GM18526 (cell line): ENCODE measurements around the gene NHERF2.

Experiments used
- POLR2A ChIP-seq: IDR thresholded peaks from 3 replicates; pipeline ENCODE4 v1.6.1; 2011; ENCODE audit not compliant: insufficient read length; ENCODE audit errors: extremely low read depth

The NHERF2 gene

DNA sequence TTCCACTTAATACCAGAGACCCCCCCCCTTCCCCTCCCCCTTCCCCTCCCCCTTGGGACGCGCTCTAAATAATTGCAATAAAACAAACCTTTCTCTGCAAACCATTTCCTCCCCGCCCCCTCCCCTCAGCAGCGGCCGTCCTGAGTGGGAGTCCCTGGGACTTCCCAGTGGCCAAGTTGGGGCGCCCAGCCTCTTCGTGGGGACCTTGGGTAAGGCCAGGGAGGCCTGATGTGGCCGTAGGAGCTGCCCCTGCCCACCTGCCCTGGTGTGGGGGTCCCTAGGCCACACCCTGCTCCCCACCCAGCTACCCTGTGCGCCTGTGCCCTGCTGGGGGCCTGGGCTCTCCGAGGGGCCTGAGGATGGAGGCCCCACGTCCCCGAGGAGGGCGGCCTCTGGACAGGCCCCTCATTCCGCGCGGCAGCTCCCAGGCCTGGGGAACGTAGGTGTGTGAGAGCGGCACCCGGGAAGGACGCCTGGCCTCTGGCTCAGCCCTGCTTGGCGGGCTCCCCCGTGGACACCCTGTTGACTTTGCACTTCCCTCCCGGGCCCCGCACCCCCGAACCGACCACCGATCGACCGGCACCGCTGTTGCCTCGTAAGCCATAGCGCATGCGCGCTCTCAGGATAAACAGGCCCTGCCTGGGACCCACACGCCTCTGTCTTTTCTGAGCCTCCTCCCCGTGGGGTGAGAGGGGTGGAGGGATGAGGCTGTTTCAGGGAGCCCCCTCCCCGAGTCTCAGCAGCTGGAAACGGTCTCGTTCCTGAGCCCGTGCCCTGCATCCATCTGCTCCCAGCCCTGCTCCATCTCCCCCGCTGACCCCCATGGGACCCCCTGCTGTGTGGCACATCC, 11.9 kb downstream of the NHERF2 start:
- TF ChIP-seq POLR2A, result no peak

DNA sequence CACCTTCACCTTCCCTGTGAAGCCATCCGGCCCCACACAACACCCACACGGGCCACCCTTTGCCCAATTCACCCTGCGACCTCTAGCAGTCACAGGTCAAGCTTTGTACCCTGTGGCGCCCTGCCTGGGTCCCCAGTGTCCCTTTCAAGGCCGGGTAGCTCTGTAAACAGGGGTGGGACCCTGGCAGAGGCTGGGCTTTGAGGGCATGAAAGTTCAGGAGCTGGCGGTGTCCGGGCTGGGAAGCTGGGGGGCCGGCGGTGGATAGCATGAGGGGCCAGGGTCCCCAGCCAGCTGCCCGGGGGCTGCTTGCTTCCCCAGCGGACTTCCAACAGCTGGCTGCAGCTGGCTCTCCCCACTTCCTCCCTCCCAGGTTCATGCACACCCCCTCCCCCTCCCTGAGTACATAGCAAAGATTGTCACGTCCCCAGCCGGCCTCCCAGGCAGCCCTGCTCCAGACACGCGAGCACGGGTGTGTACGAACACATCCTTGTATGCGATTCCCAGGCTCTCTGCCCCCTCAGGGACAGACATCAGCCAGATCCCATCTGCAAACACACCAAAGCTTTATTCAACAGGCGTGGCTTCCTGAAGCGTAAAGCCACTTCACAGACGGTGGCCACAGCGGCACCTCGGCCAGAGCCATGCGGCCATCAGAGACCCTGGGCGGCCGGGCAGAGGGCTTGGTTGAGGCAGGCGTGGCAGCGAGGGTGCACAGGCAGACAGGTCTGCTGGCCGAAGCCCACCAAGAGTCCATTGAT, 12.8 kb downstream of the NHERF2 start:
- TF ChIP-seq POLR2A, result no peak

DNA sequence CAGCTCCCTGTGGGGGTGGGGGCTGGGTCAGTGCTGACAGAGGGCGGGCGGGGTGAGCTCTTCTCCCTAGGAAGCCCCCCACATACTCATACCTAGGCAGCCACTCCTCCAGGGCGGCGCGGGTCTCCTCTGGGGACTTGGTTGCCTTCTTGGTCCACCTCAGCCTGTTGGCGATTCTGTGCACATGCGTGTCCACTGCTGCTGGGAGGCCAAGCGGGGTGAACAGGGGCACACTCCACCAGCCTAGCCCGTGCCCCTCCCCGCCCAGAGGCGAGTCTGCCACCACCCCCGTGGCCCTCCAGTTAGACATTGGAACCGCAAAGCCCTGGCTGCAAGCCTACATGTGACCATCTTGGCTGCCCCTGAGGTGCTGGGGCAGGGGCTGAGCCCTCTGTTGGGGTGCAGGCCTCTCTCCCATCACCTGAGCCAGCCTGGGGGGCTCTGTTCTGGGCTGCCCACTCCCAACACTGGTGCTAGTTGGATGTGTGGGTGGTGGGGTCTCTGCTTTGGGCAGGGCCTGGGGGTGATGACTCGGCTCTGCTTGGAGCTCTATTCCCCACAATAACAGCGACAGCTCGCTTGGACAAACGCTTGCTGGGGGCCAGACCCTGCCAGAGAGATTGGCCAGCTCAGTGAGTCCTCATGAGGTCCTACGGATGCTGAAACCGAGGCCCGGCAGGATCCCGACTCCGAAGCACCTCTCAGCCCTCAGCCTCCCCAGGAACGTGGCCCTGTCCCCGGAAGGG, 13.5 kb downstream of the NHERF2 start:
- no peak for TF ChIP-seq POLR2A

DNA sequence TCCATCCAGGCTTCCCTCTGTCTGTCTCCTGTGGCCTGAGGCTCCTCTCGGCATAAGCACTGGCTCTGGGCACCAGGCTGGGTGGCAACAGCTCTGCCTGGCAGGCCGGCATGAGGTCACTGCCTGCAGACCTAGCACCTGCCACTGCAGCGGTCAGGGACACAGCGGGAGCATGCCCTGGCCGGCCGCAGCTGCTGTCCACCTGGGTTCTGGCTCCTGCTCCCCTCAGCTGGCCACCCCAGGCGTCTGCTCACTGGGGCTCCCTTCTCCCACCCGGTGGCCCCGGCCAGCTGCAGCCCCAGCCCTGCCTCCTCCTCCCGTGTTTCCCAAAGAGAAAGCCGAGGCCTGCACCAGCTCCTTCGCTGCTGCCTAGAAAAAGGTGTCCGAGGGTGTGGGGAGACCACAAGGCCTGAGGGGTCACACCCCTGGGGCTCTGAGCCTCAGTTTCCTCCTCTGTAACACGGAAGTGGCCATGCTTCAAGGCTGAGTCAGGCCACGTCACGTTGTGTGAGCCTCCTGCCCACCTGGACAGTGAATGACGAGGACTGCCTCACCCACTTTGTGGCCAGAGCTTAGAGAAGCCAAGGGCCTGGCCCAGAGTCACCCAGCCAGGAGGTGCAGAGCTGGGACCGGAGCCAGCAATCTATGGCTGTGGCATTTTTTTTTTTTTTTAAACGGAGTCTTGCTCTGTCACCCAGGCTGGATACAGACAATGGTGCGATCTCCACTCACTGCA, 14.3 kb downstream of the NHERF2 start:
- TF ChIP-seq POLR2A, result no peak

DNA sequence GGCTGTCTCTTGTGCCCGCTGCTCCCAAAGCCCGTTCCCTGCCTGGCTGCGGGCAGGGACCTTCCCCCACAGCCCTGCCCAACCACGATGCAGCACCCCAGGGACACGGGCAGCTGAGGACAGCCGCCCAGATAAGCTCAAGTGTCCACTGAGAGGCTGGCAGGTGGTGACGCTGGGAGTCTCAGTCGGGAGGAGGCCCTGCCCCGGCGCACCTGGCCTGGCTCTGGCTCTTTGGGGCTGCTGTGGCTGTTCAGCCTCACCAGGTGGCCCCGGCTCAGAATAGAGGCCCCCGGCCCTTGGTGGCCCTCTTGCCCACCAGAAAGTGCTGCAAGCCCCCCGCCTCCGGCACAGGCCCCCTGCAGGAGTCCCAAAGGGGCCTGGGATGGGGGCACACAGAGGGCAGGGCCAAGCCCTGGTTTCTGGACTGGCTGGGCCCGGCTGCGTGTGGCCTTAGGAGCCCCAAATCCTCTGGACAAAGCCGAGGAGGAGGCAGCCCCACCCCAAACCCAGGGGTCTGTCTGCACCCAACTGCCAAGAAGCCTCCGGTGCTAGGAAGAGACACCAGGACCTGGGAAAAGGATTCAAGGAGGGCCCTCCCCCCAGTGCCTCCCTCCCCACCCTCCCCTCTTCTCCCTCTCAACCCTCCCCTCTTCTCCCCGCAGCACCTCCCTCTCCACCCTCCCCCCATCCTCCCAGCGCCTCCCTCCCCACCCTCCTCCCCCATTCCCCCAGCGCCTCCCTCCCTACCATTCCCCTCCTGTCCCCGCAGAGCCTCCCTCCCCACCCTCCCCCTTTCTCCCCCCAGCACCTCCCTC, 15.7 kb downstream of the NHERF2 start:
- no peak for TF ChIP-seq POLR2A

DNA sequence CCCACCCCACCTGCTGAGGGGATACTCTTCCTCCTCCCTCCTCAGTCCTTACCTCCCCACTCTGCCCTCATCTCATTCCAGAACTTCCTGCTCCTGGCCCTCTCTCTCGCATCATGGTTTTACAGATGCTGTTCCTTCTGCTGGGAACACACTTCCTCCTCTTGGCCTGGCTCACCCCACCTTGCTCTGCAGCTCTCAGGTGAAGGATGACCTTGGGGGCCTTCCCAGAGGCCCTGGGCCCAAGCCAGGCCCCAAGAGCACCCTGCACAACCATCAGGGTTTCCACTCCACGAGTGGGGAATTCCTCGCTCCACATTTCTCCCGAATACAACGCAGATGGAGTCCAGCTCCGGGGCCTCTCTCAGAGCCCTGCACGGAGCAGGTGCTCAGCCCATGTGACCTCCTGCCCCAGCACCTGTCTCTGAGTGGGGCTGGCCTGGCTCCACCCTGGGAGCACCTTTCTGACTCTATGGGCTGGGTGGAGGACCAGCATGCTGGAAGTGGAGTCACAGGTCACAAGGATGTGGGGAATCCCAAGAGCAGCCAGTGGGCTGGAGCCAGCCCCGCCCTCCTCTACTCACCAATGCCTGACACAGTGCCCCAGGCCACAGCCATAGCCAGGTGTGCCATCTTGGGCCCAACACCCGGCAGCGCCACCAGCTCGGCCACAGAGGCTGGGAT, 16.4 kb downstream of the NHERF2 start:
- no peak for TF ChIP-seq POLR2A

DNA sequence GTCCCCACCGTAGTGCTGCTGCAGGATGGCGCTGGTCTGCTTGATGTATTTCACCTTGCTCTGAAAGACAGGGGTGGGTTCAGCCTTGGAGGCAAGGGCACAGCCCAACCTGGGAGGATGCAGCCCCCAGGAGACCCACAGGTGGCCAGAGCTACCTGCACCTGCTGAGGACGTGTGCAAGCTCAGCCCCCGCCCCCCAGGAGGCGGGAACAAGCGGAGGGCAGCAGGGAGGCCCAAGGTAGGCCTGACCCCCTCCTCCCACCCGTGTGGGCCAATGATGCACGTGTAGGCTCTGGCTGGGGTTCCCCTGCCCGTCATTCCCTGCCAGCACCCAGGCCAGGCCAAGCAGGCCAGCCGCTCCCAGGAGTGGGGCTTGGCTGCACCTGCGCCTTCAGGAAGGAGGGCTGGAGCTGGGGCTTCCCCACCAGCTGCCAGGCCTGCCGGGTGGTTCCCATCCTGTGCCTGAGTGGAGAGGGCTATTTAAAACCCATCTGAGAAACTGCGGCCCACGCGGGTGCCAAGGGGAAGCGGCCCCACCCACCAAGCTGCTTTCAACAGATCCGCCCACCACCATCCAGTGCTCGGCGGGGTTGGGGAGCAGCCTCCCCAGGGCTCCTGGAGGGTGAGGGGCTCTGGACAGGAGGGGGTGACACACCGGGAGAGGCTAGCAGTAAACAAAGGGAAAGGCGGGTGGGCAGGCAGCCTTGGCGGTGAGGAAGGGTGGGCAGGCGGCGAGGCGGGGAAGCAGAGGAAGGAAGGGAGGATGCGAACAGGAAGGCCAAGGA, 17.2 kb downstream of the NHERF2 start:
- no peak for TF ChIP-seq POLR2A

DNA sequence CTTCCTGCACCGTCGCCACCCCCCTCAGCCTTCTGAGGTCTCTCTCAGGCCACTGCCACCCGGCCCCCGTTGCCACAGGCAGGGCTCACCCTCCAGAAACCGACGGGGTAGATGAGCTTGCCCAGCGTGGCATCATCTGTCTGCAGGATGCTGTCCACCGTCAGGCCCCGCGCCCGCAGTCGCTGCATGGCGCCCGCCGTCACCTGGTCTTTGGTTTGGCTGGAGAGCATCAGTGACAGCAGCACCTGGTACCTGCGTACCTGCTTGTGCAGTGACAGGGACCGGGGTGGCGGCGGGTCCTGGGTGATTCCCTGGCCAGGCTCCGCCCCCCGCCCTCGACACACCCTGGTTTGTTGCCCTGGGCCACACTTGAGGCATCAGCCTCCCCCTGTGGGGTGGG, 17.8 kb downstream of the NHERF2 start:
- no peak for TF ChIP-seq POLR2A

DNA sequence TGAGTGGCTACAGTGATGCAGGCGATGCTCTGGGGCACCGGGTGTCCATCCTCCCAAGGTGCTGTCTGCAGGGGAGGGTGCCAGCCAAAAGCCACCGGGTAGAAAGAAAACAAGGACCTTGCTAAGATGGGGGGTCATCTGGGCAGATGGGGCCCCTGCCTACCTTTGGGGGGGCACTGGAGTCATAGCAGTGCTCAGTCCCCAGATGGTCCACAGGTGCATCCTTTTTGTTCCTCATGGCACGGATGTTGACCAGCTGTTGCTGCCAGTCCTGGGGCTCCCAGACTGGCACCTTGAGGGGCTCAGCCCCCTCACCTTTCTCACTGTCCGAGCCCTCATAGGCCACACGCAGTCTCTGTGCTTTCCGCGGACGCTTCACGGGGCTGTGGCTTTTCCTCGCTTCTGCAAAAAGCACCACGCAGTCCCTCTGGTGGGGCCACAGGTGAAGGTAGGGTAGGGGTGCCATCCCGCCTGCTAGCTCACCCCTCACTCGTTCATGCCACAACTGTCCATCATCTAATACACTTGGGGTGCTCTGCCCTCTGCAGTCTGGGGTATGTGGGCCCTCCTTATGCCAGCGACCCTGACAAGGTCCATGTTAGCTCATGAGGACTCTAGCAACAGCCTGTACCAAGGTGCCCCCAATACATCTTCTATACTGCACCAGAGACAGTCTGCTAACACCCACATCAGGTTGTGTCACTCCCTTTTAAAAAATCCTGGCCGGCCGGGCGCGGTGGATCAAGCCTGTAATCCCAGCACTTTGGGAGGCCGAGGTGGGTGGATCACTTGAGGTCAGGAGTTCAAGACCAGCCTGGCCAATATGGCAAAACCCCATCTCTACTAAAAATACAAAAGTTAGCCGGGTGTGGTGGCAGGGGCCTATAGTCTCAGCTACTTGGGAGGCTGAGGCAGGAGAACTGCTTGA, 19.5 kb downstream of the NHERF2 start:
- TF ChIP-seq POLR2A, result no peak

DNA sequence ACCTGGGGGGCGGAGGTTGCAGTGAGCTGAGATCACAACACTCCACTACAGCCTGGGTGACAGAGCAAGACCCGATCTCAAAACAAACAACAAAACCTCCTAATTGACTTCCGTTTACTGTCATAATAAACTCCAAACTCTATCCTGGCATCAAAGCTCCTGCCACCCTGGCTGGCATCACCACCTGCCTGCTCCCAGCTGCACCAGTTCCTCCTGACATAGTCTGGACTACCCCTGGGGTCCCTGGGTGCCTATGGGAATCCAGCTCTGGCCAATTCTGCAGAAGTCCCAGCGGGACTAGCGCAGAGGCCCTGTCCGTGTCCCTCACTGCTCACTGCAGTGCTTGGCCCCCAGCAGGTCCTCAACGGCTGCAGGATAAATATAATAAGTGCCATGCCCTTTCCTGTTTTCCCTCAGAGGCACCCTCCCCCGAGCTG, 20.2 kb downstream of the NHERF2 start:
- TF ChIP-seq POLR2A, result no peak

DNA sequence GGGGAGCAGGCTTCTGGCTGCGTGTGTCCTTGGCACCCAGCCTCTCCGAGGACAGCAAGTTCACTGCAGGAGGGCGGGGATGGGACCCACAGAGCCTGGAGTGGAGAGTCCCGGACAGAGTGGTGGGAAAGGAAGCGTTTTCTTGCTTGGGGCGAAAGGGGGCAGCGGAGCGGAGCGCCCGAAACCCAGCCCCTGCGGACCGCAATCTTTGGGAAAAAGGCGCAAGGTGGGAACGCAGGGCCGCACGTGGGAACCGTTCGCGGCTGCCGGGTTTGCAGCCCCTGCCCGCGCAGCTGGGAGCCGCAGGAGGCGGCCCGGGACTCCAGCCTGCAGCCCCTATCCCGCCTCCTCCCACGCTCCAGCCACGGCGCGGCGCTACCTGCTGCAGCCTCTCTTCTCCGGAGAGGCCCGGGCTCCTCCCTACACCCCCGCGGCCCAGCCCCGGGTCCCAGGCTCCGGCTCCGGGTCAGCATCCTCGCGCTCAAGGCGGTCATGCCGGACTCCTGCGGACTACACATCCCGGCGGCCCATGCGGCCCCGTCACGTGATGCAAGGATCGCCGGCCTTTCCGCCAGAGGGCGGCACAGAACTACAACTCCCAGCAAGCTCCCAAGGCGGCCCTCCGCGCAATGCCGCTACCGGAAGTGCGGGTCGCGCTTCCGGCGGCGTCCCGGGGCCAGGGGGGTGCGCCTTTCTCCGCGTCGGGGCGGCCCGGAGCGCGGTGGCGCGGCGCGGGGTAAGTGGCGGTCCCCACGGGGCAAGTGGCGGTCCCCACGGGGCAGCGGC, 20.8 kb downstream of the NHERF2 start, which contains the start of the genes NTHL1 and TSC2:
NTHL1 (minus strand) TSS at position 505 of the 786 bp plus-strand sequence; CDS start at position 494, 11 bp downstream.
TSC2 (plus strand) TSS at position 656 of the 786 bp plus-strand sequence. CDS start 631 bp downstream, outside the sequence.
- peak; percentile 83 for TF ChIP-seq POLR2A
